B cell (primary cell): ENCODE results near the gene CDCA5. TPM values are rescaled to one million over a fixed set of nuclear protein-coding genes. Genes with fewer than 3 reads are reported as not detected.

Experiments used
- ATAC-seq: fragments of 200-7000 bp; cut with Tn5 transposase; one replicate; pipeline ENCODE4 v1.10.0; 2021; ENCODE audit warnings: low read depth, mild to moderate bottlenecking, moderate number of reproducible peaks, moderate library complexity
- CTCF ChIA-PET: fragments of 350-600 bp; sonication (Branson Sonifier 250); formaldehyde crosslinking; loops from one replicate; lab custom pipeline; 2021; ENCODE audit warnings: antibody characterized with exemption, inconsistent platforms; lab: Charles Lee
- POLR2A ChIA-PET: fragments of 350-600 bp; sonication (Branson Sonifier 250); formaldehyde crosslinking; loops from one replicate; lab custom pipeline; 2021; ENCODE audit warnings: antibody characterized with exemption; lab: Charles Lee
- DNase-seq: peaks from one replicate; pipeline ENCODE4 v3.0.0; 2013
- H2AFZ ChIP-seq: 2 replicates; pipeline ENCODE4 v1.6.1; 2012; ENCODE audit warnings: mild to moderate bottlenecking, low read depth, low read length; ENCODE audit not compliant: insufficient read depth, poor library complexity, severe bottlenecking
- H3K27ac ChIP-seq, 2 donors: 1 replicate in 1 of 2; 2 replicates in 1 of 2; pipeline ENCODE4 v1.5.1; 2012 to 2013; ENCODE audit warnings: low read length in 2 of 2, mild to moderate bottlenecking in 2 of 2, moderate library complexity in 1 of 2
- H3K27me3 ChIP-seq, 4 experiments: fragments of 200-600 bp in 1 of 4; sonication (generic) in 1 of 4; replicated peaks in 1 of 4; 1 replicate in 2 of 4; 2 replicates in 2 of 4; pipeline versions ENCODE4 v1.6.1 to v1.7.0; 2013 to 2016; ENCODE audit warnings: low read length in 3 of 4, mild to moderate bottlenecking in 2 of 4, mixed read lengths in 1 of 4, moderate library complexity in 1 of 4; ENCODE audit not compliant: insufficient read depth in 4 of 4, control insufficient read depth in 3 of 4; ENCODE audit errors: control extremely low read depth in 1 of 4
- H3K36me3 ChIP-seq, 2 experiments: replicated peaks in 1 of 2; 1 replicate in 1 of 2; 2 replicates in 1 of 2; pipeline versions ENCODE4 v1.6.1 to v1.7.1; 2013; ENCODE audit warnings: low read length in 1 of 2; ENCODE audit not compliant: insufficient read depth in 2 of 2, control insufficient read depth in 1 of 2; ENCODE audit errors: control extremely low read depth in 1 of 2, extremely low read depth in 1 of 2
- H3K4me1 ChIP-seq, 2 donors: fragments of 200-600 bp in 1 of 2; sonication (generic) in 1 of 2; 1 replicate in 1 of 2; 2 replicates in 1 of 2; pipeline versions ENCODE4 v1.5.1 to v1.6.1; 2013 to 2017; ENCODE audit warnings: low read length in 2 of 2; ENCODE audit not compliant: control insufficient read depth in 2 of 2, insufficient read depth in 2 of 2
- H3K4me2 ChIP-seq: replicated peaks from 2 replicates; pipeline ENCODE3; 2012; ENCODE audit warnings: mild to moderate bottlenecking, low read depth, low read length; ENCODE audit not compliant: poor library complexity, severe bottlenecking
- H3K4me3 ChIP-seq, 5 experiments: fragments of 200-600 bp in 1 of 5; sonication (generic) in 1 of 5; 1 replicate in 3 of 5; 2 replicates in 2 of 5; pipeline versions ENCODE4 v1.5.1 to v1.7.0; 2011 to 2016; ENCODE audit warnings: low read length in 4 of 5, mild to moderate bottlenecking in 4 of 5, low read depth in 2 of 5, control low read depth in 1 of 5, moderate library complexity in 1 of 5; ENCODE audit not compliant: insufficient read depth in 1 of 5; ENCODE audit errors: control extremely low read depth in 1 of 5, extremely low read depth in 1 of 5
- H3K79me2 ChIP-seq: fragments of 200-600 bp; sonication (generic); one replicate; pipeline ENCODE4 v1.6.0; 2016; ENCODE audit warnings: low read length; ENCODE audit not compliant: control insufficient read depth, insufficient read depth
- H3K9ac ChIP-seq: fragments of 200-600 bp; sonication (generic); 2 replicates; pipeline ENCODE4 v1.6.1; 2017; ENCODE audit warnings: mild to moderate bottlenecking, low read length, moderate library complexity
- H3K9me3 ChIP-seq, 3 donors: one replicate each; pipeline versions ENCODE4 v1.6.1 to v1.7.1; 2013; ENCODE audit warnings: low read length in 2 of 3; ENCODE audit not compliant: control insufficient read depth in 2 of 3, insufficient read depth in 1 of 3; ENCODE audit errors: control extremely low read depth in 1 of 3
- H4K20me1 ChIP-seq: 2 replicates; pipeline ENCODE4 v1.6.0; 2012; ENCODE audit warnings: mild to moderate bottlenecking, low read length; ENCODE audit not compliant: insufficient read depth, control insufficient read depth, poor library complexity, severe bottlenecking
- H3K27ac Mint-ChIP-seq: one replicate; pipeline ENCODE4 v1.8.0; 2021; ENCODE audit warnings: mixed read lengths
- H3K27me3 Mint-ChIP-seq: one replicate; pipeline ENCODE4 v1.8.0; 2021; ENCODE audit warnings: mixed read lengths
- H3K4me1 Mint-ChIP-seq: one replicate; pipeline ENCODE4 v1.8.0; 2021; ENCODE audit warnings: mixed read lengths
- H3K4me3 Mint-ChIP-seq: one replicate; pipeline ENCODE4 v1.8.0; 2021; ENCODE audit warnings: mixed read lengths
- H3K9me3 Mint-ChIP-seq: one replicate; pipeline ENCODE4 v1.8.0; 2022; ENCODE audit warnings: mixed read lengths; ENCODE audit not compliant: insufficient read depth
- CTCF ChIP-seq: fragments of 200-600 bp; IDR thresholded peaks from one replicate; pipeline ENCODE4 v1.8.0; 2022; ENCODE audit warnings: antibody characterized with exemption, mild to moderate bottlenecking
- EZH2 ChIP-seq: IDR thresholded peaks from 2 replicates; pipeline ENCODE4 v1.6.1; 2012; ENCODE audit warnings: borderline replicate concordance, low read depth, mild to moderate bottlenecking, moderate library complexity, low read length; ENCODE audit not compliant: insufficient read depth, poor library complexity, severe bottlenecking
- WGBS: methylation state at CpG from one replicate; pipeline ENCODE4 v1.1.5; 2013; ENCODE audit warnings: missing lambda C conversion rate; ENCODE audit not compliant: insufficient coverage; 5-methylcytosine and 5-hydroxymethylcytosine counted together
- intact Hi-C: fragments of 100-400 bp; cut with micrococcal nuclease; formaldehyde crosslinking; loops from one replicate; pipeline ENCODE4 v1.10.0; 2022
- polyA plus RNA-seq: library from polyadenylated mRNA; depleted of rRNA; stranded (reverse); fragments of >200 nt; gene quantifications from 2 replicates; pipeline ENCODE4 v1.2.3, GENCODE V29; 2012
- total RNA-seq, 2 donors: library from RNA; stranded (reverse); fragments of 120-200 nt in 1 of 2; gene quantifications; 1 replicate in 1 of 2; 2 replicates in 1 of 2; pipeline versions ENCODE4 v1.2.3 to v1.2.4, GENCODE V29; 2013 to 2022

Gene CDCA5
- total and polyA plus RNA-seq, 2 donors (not counting 1 experiment from before 2014, with no cell fraction given), result 1.1 to 1.4 TPM

GRCh38 chr11:65132988-65133700 lies 49.3 kb upstream of the CDCA5 start:
- H4K20me1 ChIP-seq, result peaks cover 59% of the 10 kb centered on the region
- peak overlapping the region; percentile 99 for H3K9ac ChIP-seq
- peaks cover 3 to 42% of the 10 kb centered on the region in 2 experiments for H3K36me3 ChIP-seq
- Mint-ChIP-seq H3K9me3 (no peaks in the 10 kb centered on the region), H3K4me3 (peak overlapping the region; percentile 97), H3K4me1 (peaks cover 70% of the 10 kb centered on the region), H3K27ac (peak overlapping the region; percentile 99), H3K27me3 (no peaks in the 10 kb centered on the region)
- H2AFZ ChIP-seq, result no peak overlapping the region
- no peaks in the 10 kb centered on the region for H3K9me3 ChIP-seq
- H3K4me3 ChIP-seq, result peak overlapping the region; percentile 81 to 99 (median 96)
- H3K4me1 ChIP-seq, result peaks cover 43 to 71% of the 10 kb centered on the region in 2 donors
- intact Hi-C loops, result loop anchor here (1.0 to 5.0 kb wide), 5 partner anchors 11 to 484 kb away; partner anchors contain the start of genes CAPN1, FAU, MRPL49 and PCNX3
- ATAC-seq (peak; percentile 13), DNase-seq (peak; percentile 82)
- peak overlapping the region; percentile 98 to 99 for H3K27ac ChIP-seq
- TF ChIP-seq EZH2 (no peak), CTCF (no peak)
- H3K4me2 ChIP-seq, result peak overlapping the region; percentile 89
- WGBS, result 18% methylated on average over 13 of the region's 18 CpGs
- ChIA-PET CTCF (interaction anchor here (1.2 to 7.5 kb wide), 7 partner anchors 11 to 47 kb away, joined by 4 to 64 read pairs (median 26); partner anchors contain the start of genes CAPN1, FAU, MRPL49 and TM7SF2), POLR2A (interaction anchor here (0.7 to 8.8 kb wide), 8 partner anchors 14 to 659 kb away, joined by 3 to 160 read pairs (median 4); partner anchors contain the start of genes CAPN1, FAU, MRPL49 and POLA2)
- H3K27me3 ChIP-seq, result no peaks in the 10 kb centered on the region
- H3K79me2 ChIP-seq, result peaks cover 79% of the 10 kb centered on the region
